T-helper 1 cell treated with Interleukin-12 subunit alpha and Interleukin-12 subunit beta and Interleukin-4 antibody, amounts not matched to agents 30 ng/mL and 1 ng/mL, for 36 hours (primary cell): Measurements from ENCODE around the gene SPATA22. TPM values are rescaled to one million over a fixed set of nuclear protein-coding genes. Genes with fewer than 3 reads are reported as not detected.

ENCODE experiments used
- total RNA-seq: library from RNA; stranded (reverse); gene quantifications from 2 replicates; pipeline ENCODE4 v1.2.3, GENCODE V29; 2022

Gene SPATA22
- total RNA-seq, 1 donor from 2014 or later, result not detected

Other genes starting within 250 kb of the SPATA22 start
- 0.25 TPM in 1 of 2 replicates, not detected in the other for gene OR3A1, start 173.5 kb downstream of the SPATA22 start, total RNA-seq
- 0.86 and 0.98 TPM in 2 replicates for gene OR3A2, start 85.5 kb downstream of the SPATA22 start, total RNA-seq
- gene OR1E1, start 73.4 kb downstream of the SPATA22 start, total RNA-seq, result not detected in 2 replicates
- not detected in 2 replicates for gene OR3A3, start 60.4 kb downstream of the SPATA22 start, total RNA-seq
- gene OR1E2, start 38.0 kb downstream of the SPATA22 start, total RNA-seq, result not detected in 2 replicates
- gene ASPA, start 4.2 kb upstream of the SPATA22 start, total RNA-seq, result not detected in 2 replicates
- gene TRPV3, start 86.0 kb upstream of the SPATA22 start, total RNA-seq, result 0.20 and 0.37 TPM in 2 replicates
- 7.7 and 9.0 TPM in 2 replicates for gene TRPV1, start 137.6 kb upstream of the SPATA22 start, total RNA-seq
- 11.4 and 13.2 TPM in 2 replicates for gene SHPK, start 164.4 kb upstream of the SPATA22 start, total RNA-seq
- gene CTNS, start 164.9 kb upstream of the SPATA22 start, total RNA-seq, result 21.3 and 23.9 TPM in 2 replicates
- gene TAX1BP3, start 196.8 kb upstream of the SPATA22 start, total RNA-seq, result 28.4 TPM in 2 replicates
- 38.1 and 42.5 TPM in 2 replicates for gene EMC6, start 197.0 kb upstream of the SPATA22 start, total RNA-seq
- gene P2RX5, start 224.3 kb upstream of the SPATA22 start, total RNA-seq, result 216 and 220 TPM in 2 replicates